Measurements from ENCODE around the gene PLAC1.

- TF ChIP-seq CTCF (IDR thresholded peaks at IDR 0.05; ENCODE audit: poor library complexity) (no peak), EZH2 (IDR thresholded peaks at IDR 0.05; ENCODE audit: borderline replicate concordance) (no peak), EZH2phosphoT487 (IDR thresholded peaks at IDR 0.05; ENCODE audit: low read depth, severe bottlenecking, unreplicated experiment) (no peak)
These were observed 120.0 kb downstream of the PLAC1 start for GRCh38 chrX:134538316-134538715.
